Esophagus squamous epithelium (tissue), 4 donors: Measurements from ENCODE around the gene PRELID1.

ENCODE experiments used
- POLR2A ChIP-seq, 4 donors: fragments of 450-650 bp; IDR thresholded peaks; one replicate each; pipeline ENCODE4 v1.6.1; 2017; ENCODE audit warnings: antibody characterized with exemption in 4 of 4, mild to moderate bottlenecking in 4 of 4, moderate library complexity in 3 of 4
- TF ChIP-seq, protein P1 (sequence below), 6 experiments: fragments of 450-650 bp in 4 of 6; fragments of 200-600 bp in 2 of 6; sonication (generic) in 2 of 6; IDR thresholded peaks; one replicate each; pipeline ENCODE4 v1.5.1; 2016 to 2019; ENCODE audit warnings: antibody characterized with exemption in 6 of 6, mild to moderate bottlenecking in 4 of 6, moderate library complexity in 4 of 6

GRCh38 chr5:177264178-177264577 is 39.4 kb upstream of the PRELID1 start:
- no peak for TF ChIP-seq POLR2A (IDR thresholded peaks at IDR 0.05)
- TF ChIP-seq, protein P1, sequence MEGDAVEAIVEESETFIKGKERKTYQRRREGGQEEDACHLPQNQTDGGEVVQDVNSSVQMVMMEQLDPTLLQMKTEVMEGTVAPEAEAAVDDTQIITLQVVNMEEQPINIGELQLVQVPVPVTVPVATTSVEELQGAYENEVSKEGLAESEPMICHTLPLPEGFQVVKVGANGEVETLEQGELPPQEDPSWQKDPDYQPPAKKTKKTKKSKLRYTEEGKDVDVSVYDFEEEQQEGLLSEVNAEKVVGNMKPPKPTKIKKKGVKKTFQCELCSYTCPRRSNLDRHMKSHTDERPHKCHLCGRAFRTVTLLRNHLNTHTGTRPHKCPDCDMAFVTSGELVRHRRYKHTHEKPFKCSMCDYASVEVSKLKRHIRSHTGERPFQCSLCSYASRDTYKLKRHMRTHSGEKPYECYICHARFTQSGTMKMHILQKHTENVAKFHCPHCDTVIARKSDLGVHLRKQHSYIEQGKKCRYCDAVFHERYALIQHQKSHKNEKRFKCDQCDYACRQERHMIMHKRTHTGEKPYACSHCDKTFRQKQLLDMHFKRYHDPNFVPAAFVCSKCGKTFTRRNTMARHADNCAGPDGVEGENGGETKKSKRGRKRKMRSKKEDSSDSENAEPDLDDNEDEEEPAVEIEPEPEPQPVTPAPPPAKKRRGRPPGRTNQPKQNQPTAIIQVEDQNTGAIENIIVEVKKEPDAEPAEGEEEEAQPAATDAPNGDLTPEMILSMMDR (IDR thresholded peaks at IDR 0.05), result no peak
